GM04503 (cell line): ENCODE measurements around the gene ACSF2.
"Not testable (repeated sequence)": the region's sequence is repeated elsewhere in the genome, so short reads cannot be mapped to it uniquely, and the experiment has no call there.

ENCODE experiments used
- DNase-seq: peaks from one replicate; pipeline ENCODE4 v3.0.0-alpha.2; 2012; ENCODE audit warnings: low read depth

Gene ACSF2

DNA sequence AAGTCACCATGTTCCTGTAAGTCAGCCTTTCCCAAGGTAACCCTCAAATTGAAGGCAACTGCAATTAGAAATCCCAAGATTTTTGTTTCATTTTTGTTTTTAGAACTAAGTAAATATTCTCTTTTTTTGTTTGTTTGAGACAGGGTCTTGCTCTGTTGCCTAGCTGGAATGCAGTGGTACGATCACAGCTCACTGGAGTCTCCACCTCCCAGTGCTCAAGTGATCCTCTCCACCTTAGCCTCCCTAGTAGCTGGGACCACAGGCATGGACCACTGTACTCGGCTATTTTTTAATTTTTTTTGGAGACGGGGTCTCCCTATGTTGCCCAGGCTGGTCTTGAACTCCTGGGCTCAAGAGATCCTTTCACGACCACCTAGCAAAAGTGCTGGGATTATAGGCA, 18.1 kb upstream of the ACSF2 start:
- no peak for DNase-seq

DNA sequence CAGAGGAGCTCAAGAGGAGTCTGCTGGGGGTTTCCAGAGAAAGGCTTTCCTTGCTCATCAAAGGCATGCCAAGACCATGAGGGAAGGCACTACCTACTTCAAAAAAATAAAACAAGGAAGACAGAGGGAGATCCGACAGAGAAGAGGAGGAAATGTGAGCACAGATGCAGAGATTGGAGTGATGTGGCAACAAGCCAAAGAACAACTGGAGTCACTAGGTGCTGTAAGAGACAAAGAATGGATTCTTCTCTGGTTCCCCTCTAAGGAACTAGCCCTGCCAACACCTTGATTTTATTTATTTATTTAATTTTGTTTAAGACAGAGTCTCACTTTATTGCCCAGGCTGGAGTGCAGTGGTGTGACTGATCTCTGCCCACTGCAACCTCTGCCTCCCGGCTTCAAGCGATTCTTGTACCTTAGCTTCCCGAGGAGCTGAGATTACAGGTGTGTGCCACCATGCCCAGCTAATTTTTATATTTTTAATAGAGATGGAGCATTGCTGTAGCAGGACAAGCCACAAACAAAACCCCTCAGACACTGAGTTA, 13.8 kb upstream of the ACSF2 start:
- no peak for DNase-seq

DNA sequence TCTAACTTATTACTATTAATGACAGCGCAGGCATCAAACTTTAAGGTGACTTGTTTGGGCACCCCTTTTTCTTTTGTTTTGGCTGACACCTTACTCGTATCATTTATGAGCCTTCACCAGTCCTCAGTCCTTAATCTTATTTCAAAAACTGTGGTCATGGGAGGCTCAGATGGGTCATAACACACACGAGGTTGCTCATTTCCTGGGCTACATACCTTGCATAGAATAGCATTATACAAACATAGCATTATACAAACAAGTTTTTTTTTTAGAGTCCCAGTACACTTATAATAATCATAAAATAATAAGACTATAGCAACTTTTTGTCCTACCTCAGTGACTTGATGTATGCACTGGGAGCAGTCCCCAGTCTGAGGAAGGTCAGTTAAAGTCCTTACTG, 11.2 kb upstream of the ACSF2 start:
- DNase-seq: no peak

DNA sequence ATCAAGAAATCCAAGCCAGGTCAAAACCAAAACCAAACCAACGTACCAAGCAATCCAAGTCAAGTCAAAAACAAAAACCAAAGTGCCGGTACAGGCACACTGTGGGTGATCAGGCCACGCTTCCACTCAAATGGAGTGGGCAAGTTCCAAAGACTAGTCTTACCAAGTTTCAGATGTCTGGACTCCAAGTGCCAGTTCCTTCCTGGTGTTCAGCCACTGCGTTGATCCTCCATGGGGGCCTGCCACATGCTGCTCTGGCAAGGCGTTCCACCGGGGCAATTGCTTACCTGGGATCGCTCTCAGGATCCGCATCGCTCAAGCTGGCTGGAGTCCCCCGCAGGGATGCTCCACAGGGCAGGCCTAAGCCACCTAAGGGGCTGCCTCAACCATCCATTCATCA, 6.4 kb upstream of the ACSF2 start:
- not testable (repeated sequence) for DNase-seq

DNA sequence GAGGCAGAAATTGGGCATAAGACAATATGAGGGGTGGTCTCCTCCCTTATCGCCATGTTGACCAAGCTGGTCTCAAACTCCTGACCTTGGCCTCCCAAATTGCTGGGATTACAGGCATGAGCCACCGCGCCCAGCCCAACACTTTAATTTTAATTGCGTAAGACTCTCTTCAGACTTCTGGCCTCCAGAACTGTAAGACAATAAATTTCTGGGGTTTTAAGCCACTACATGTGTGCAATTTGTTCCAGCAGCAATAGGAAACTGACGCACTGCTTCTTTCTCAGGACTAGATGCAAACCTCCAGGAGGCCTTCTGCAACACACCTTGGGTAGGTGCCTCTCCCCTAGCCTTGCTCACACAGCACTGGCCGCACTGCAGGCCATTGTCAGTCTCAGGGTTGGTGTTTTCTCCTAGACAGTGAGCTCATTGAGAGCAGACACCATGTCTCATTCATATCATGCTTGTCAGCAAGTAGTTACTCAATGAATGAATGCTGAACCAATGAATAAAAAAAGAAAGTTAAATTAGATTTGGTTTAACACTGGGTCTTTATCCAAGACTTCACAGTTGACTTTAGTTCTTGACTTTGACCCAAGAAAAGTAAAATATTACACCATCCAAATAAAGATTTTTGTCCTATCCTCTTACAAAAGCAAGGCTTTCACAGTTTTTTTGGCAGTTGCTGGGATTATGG, 5.5 kb upstream of the ACSF2 start:
- peak; percentile 71 for DNase-seq

DNA sequence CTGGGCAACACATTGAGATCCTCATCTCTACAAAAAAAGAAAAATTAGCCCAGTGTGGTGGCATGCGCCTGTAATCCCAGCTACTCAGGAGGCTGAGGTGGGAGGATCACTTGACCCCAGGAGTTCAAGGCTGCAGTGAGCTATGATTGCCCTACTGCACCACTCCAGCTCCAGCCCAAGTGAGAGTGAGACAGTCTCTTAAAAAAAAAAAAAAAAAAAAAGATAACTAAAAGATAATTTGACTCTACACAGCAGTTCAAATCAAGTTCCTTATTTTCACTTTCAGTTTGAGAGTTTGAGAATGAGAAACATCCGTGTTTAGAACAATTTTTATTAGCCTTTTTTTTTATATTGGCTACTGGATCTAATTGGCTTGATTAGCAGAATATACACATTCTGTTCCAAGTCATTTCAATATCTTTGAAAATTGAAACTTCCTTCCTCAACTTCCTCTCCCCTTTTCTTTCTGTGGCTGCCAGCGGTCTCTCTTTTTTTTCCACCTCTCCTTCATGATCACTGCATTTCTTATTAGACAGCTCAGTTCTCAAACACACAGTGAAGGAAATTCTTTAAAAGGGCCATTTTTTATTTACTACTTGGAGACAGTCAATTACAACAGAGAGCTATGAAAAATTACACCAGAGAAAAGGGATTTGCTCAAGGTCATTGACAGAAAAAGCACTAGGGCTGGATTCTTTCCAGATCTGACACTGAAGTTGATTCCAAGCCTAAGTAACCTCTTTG, 4.5 kb upstream of the ACSF2 start:
- DNase-seq: no peak

DNA sequence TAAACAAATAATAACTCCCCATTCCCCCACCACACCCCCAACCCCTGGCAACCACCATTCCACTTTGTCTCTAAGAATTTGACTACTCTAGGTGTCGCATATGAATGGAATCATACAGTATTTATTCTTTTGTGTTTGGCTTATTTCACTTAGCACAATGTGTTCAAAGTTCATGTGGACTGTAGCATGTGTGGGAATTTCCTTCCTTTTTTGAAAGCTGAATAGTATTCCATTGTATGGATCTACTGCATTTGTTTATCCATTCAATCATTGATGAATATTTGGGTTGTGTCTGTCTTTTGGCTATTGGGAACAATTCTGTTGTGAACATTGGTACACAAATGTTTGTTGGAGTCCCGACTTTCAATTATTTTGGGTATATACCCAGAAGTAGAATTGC, 3.3 kb upstream of the ACSF2 start:
- no peak for DNase-seq

DNA sequence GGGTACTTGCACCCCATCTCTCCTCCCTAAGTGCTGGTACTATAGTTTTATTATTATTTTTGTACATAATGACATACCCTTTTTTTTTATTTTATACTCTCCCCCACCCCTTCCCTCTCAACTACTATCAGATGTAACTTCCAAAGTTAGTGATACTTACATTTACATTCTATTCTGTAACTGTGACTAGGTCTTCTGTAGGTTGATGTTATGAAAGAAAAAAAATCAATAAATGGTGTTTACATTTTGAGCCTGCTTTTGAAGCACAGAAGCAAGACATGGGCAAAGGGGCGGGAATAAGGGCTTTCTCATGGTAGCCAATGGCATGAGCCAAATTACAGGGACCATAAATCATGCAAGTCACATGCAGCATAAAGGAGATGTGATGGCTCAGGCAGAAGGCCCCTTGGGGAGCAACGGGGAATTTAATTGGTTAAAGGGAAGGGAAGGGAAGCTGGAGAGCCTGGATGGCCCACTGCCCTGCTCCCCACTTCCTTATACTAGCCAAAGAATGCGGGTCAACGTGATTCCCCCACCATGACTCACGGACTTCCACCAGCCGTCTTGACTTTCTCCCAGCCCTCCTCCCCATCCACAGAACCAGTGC, 2.4 kb upstream of the ACSF2 start:
- DNase-seq: peak; percentile 86

DNA sequence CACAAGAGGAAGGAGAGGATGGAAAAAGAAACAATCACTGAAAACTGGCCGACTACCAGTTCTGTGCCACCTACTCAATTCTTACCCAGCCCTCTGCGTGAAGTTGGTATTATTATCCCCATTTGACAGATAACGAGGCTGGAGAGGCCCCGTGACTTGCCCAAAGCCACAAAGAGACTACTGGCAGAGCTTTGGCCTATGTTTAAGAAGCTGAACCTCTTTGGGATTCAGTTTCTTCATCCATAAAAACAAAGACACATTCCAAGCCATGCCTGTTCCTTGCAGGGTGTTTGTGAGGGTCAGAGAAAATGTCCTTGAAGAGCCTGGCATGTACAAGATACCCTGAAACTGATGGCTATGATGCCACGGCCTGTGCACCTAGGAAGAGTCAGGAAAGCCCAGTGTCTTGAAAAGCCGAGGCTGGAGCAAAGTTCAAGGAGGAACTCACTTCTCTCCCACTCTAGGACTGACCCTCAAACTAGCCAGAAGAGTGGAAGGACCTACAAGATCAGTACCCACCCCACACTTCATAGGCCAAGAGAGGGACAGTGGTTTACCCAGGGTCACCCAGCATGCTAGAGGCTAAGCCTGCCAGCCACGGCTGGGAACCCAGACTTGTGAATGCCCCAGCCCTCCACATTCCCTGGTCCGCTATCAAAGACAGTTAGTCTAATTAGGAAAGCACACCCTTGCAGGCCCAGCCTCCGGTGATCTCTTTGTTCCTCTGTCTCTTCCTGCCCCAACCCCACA, 1.6 kb upstream of the ACSF2 start:
- no peak for DNase-seq

DNA sequence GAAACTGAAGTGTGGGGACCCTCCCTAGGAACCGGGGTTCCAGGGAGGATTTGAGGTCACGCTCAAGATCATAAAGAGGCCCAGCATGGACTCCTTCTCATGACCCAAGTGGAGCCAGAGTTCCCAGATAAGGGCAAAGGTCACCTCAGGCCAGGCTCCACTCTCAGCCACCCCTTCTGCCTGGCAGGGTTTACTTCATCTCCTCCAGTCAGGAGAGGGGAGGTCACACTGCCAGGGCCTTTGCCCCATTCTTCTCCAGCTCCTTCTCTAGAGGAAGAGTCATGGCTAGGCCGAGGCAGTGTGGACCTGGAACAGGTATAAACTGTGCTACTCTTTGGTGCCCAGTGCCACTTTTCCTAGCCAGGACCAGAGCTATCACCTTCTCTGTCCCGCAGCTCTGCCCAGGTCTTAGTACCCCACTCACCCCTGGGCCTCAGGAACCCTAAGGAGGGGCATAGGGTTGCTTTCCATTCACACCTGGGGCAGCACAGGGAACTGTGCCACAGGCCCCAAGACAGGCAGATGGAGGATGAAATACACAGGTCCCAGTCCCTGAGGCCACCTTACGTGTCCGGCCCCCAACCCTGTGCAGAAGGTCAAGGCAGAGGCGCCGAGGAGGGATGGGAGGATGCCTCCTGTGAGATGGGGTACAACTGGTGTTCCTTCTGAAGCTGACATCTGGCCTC, 879 bp upstream of the ACSF2 start:
- no peak for DNase-seq

DNA sequence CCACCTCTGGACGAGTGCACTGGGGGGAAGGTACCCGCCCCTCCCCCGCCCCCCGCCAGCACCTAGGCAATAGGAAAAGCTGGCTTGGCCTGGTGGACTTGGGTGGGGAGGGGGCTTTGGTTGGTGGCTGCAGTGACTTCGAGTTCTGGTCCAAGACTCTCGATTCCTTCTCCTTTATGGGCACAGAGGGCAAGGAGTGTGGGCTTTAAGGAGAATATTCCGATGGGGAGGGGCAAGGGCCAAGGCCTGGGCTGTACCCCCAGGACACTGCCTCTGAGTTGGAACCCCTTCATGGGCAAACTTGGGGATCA, 409 bp downstream of the ACSF2 start:
- DNase-seq: no peak

DNA sequence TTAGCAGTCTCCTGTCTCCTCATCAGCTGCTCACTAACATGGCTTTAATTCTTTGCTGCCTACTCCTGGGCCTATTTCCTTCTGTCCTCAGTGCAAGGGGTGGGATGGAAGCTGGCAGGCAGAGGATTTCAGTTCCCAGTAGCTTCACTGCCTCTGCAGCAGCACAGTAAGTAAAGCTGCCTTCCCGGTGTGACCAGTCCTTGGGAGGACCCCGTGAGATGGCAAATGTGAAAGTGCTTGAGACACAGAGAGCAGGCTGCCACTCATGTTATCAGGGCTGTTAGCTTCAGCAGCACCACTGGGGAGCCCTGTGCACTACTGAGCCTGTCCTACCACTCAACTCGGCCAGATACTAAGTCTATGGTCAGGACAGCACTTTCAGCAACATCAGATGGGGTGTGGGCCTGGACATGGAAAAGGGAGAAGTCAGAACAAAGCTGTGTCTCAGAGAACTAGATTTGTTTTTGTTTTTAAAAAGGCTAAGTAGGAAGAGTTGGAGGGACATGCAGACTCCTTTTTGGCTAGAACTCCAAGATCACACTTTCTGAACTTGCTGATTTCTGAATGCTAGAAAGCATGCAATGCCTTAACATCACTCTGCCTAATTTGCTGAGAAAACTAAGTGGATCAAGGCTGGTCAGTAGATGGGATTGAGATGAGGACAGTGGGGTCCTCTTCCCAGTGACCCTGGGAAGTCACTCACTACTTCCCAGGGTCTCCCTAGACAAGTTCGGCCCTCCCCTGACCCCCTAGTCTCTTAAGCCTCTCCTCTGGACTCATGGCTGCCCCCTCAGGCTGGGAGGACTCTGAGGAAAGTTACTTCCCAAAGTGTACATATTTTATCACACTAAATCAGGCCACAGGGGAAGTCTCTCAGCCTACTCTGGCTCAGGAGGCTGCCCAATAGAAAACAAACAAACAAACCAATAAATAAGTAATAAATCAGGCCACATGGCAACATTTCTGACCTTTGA, 1.1 kb downstream of the ACSF2 start:
- no peak for DNase-seq

DNA sequence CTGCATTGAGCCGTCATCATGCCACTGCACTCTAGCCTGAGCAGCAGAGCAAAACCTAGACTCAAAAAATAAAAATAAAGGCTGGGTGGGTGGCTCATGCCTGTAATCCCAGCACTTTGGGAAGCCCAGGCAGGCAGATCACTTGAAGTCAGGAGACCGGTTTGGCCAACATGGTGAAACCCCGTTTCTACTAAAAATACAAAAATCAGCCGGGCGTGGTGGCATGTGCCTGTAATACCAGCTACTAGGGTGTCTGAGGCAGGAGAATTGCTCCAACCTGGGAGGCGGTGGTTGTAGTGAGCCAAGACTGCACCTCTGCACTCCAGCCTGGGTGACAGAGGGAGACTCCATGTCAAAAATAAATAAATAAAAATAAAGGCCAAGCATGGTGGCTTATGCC, 2.1 kb downstream of the ACSF2 start:
- not testable (repeated sequence) for DNase-seq

DNA sequence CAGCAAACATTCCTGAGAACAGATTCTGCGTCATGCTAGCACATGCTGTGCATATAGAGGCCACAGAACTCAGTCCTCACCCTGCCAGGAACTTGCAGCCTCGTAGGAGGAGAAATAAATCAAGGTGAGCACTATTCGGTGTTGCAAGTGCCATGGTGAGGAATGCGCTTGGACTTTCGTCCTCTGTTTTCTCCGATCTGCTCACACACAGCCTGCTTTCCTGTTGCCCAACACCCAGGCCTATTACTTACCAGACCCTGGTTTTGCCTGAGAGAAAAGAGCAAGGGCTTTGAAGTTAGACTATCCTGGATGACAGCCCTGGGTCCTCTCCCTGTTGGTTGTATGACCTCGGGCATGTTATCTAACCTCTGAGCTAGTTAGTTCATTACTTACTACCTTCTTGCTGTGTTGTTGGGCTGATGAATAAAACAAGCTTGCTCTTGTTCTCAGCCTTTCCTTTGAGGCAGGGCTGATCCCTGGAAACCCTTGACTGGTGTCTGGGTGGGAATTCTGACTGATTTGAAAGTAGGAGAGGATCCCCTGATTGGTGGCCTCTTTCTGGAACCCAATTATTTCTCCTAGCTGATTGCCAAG, 2.9 kb downstream of the ACSF2 start:
- DNase-seq: no peak

DNA sequence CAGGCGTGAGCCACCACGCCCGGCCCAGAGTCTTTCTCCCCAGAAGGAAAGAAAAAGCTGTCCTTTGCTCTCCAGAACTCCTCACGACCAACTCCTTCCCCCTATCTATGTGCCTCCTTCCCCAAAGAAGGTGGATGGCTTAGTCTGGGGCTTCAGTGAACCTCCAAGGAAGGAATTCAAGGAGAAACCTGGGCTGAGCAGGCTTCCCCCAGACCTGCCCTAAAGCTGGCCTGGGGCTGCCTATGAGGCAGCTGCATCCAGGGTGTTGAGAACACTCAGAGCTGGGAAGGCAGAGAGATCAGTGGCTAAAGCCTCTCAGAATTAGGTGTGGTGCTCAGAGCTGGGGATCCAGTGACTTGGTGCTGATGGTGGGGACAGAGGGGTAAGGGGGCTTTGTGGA, 3.8 kb downstream of the ACSF2 start:
- DNase-seq: no peak

DNA sequence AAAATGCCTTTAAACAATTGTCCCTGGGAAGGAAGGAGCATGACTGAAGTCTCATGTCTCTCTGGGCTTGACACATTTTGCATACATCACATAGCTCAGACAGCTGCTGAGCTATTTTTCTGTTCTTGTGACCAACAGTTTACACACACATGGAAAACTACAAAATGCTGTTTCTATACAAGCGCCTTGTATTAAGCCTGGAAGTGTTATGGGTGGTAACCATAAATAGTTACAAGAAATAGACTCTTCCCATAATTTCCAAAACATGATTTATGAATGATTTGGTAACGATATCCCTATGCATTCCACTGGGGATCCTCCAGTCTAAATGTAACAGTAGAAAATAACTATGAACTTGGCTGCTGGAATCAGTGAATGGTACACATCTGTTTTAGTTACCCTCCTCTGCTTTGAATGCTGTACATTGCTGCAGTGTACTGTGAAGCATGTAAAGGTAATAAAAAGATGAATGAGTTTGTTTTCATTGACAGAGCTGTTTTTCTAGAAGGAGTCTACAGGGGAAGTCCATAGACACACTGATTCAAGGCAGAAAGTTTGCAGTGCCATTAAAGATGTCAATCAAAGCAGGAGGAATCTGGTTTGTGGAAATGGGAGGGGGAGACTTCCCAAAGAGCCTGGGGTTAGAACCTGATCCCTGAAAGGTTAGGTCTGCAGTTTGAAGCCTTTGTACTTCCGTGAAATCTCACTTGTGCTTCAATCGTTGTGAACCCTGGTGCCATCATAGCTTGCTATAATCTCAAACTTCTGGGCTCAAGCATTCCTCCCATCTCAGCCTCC, 5.0 kb downstream of the ACSF2 start:
- DNase-seq: no peak

DNA sequence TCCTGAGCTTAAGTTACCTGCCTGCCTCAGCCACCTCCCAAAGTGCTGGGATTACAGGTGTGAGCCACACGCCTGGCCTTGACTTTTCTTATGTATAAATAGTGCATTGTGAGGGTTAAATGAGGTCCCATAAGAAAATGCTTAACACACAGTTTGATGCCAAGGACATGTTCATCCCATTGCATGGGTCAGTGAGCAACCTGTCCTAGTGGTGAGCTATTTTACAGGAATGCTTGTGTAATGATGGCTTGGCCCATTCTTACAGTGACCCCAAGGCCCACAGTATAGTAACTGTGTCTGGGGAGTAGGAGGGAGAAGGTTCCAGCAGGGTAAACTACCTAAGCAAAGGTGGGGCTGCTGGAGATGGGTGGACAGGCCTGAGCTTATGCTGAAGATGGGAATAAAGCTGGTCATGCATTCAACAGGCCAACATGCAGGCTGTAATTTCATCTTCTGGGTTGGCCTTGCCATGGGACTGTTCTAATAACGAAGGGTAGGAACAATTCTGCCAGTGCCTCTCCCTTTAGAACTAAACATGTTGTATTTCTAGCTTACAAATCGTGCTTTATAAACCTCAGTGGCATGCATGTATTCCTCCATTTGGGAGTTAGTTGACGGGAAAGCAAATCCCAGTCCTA, 6.2 kb downstream of the ACSF2 start:
- DNase-seq: no peak

DNA sequence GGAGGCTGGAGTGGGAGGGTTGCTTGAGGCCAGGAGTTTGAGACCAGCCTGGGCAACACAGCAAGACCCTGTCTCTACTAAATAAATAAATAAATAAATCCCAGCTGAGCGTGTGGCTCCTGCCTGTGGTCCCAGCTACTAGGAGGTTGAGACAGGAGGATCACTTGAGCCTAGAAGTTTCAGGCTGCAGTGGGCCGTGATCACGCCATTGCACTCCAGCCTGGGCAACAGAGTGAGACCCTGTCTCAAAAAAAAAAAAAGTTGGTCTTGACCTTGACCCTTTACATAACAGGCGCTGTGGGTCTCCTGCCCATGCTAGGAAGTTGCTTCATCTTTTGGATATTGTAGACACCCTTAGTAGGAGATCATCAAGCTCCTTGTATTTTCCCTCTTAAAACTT, 11.4 kb downstream of the ACSF2 start:
- no peak for DNase-seq

DNA sequence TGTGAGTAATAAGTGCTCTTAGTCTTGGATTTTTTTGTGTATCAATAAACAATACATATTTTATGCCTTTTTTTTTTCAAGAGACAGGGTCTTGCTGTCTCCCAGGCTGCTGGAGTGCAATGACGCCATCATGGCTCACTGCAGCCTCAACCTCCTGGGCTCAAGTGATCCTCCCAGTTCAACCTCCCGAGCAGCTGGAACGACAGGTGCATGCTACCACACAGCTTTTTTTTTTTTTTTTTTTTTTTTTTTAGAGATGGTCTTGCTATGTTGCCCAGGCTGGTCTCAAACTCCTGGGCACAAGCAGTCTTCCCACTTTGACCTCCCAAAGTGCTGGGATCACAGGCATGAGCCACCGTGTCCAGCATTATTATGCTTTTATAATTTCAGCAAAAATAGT, 13.0 kb downstream of the ACSF2 start:
- DNase-seq: no peak
